Hematopoietic multipotent progenitor cell treated with erythropoietin and hydrocortisone succinate and interleukin-3 and kit ligand, for 4 days (in vitro differentiated cells): ENCODE measurements around the gene SUPT3H.
A peak's percentile ranks its signal among the peaks of the same experiment; 100 is the strongest.

ENCODE experiments used
- DNase-seq: peaks from one replicate; pipeline ENCODE4 v3.0.0-alpha.2; 2015

The SUPT3H gene

GRCh38 chr6:44820759-44821158, 557.0 kb downstream of the SUPT3H start:
- DNase-seq, result no peak

DNA sequence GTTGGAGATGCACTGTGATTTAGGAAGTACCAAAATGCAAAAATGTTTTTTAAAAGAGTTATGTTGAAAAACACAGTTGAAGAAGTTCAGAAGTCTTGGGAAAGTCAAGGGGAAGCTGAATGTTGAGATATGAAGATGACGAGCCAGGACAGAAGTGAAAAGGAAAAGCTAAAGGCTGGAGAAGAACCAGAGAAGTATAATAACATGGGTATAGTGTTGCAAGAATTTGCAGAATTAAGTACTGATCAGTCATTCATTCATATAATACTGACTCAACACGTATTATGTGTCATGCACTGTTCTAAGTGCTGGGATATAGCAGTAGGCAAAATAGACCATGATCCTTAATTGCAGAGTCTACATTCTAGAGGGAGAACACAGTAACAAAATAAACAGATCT, 557.4 kb downstream of the SUPT3H start:
- no peak for DNase-seq

DNA sequence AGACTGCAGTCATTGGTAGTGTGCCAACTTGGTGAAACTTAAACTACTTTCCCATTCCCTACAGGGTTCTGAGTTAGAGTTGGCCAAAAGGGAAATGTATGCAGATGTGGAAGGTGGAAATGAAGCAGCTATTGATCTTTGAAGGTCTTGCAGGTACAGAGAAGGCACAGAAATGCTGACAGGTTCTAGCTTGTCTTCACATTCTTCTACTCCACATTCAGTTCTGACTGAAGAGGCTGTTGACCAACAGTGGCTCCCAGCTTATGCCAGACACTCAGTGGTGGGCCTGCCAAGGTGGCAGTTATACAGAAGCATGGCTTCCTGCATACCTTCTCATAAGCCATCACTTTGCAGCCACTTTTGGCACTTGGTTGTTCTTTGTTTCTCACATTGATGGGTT, 566.3 kb downstream of the SUPT3H start:
- no peak for DNase-seq

DNA sequence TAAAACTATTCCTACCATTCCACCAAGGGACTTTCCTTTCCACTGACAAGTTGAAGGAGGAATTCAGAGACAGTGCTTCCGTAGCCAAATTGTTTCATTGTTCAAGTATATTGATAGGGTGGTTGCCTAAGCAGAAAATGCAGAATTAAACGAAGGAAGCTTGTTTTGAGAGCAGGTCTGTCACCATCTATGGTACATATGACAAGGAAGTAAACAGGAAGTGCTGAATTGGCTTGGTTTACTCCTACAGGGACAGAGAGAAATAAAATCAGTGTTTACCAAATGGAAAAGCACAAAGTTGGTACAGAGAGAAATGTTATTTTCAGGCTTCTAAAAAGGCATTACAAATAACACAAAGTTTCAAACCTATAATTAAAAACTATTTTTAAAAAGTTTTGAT, 568.5 kb downstream of the SUPT3H start:
- no peak for DNase-seq

DNA sequence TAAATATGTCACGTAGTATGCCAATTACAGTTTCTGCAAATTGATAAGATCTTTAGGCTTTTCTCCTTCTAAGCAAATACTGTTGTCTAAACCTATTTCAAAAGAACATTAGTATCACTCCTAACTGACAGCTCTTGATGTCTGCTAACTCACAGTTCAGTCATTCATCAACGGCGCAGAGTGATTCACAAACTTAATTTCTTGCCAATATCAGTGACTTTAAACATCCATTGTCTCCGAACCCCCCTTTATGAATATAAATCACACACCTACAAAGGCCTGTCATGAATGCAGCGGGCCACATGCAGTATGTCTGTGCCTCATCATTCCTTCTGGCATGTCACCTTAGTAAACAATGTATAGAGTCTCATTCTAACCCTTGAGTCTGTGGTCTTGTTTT, 569.6 kb downstream of the SUPT3H start:
- no peak for DNase-seq

DNA sequence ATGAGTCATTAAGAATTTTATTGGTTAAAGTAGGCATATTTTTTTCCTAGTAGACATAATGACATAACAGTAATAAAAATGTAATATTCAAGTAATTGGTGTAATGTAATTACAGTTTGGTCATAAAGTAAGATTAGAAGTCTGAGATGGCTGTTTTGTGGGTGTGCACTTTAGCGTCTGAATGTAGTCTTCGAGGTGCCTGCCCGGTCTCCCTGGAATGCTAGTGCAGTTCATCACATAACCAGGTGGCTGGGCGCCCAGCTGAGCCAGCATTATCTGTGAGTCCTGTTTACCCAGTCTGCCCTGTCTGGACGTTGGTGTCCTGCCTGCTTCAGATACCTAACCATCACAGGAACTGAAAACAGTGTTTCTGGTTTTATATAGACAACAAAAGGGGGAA, 571.1 kb downstream of the SUPT3H start:
- no peak for DNase-seq

DNA sequence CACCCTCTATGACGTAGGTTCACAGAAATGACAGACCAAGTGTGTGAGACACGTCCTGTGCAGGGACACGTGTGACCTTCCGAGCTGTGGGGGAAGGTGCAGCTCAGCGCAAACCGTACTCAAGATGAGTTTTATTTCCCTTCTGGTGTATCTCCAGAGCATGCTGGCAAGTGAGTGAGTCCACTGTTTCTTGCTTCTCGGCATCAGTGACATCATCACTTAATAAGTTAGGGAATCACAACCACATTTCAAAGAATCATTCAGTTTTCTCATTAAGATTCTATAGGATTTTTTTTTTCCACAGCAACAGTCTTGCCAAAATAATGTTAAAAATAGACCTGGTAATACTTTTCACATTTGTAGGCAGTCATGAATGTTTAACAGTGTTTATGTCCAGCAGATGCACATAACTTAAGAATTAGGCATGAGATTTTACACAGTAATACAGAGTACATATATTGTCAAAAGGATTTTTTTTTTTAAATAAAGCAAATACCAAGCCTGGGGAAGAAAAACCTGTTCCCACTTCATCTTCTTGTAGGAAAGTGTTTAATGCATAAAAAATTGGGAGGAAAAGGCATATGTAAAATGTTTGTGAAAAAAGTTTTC, 572.4 kb downstream of the SUPT3H start:
- no peak for DNase-seq

DNA sequence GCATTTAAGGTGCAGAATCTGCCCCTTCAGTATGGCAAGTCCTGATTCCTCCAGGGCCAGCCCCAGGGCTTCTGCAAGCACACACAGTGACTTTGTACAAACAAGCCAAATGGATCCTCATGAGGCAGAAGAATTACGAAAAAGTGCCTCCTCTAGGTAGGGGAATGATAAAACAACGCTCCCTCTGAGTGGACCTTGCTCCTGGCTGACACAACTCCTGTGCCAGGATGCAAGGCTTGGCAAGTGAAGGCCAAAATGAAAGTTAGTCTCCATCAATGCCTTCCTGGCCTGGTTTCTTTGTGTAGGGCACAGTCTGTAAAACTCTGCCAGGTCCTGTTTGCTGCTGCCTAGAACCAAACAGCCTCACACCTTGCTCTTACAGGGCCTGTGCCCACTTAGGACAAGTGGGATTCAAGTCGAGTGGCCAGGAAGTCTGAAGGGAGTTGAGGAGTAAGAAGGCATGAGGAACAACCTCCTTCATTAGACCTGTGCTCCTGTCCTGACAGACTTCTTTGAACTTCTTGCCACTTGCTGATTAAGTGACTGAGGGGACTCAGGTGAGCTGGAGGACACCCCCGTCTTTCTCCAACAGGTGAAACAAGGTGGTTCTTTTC, 573.1 kb downstream of the SUPT3H start:
- no peak for DNase-seq

- no peak for DNase-seq
These were observed 573.7 kb downstream of the SUPT3H start for GRCh38 chr6:44804016-44804415.

- no peak for DNase-seq
These were observed 576.7 kb downstream of the SUPT3H start for GRCh38 chr6:44800784-44801592.

GRCh38 chr6:44800171-44800783, 577.5 kb downstream of the SUPT3H start:
- DNase-seq, result no peak

DNA sequence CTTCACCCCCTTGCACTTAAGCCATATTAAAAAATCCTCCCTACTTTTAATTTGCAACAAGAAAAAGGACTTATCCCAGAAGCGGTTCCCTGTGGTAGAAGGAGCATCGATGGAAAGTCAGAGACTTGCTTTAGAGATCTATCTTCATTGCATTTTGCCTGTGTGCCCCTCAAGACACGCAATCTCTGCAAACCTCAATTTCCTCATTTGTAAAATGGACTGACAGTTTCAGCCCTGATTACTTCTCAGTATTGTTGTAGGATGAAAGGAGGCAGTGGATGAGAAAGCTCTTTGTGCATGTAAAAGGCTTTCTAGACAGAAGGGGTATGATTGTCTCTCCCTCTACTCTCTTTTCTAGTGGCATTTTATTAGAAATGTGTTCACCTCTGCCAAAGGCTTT, 580.0 kb downstream of the SUPT3H start:
- peak; percentile 15 for DNase-seq

DNA sequence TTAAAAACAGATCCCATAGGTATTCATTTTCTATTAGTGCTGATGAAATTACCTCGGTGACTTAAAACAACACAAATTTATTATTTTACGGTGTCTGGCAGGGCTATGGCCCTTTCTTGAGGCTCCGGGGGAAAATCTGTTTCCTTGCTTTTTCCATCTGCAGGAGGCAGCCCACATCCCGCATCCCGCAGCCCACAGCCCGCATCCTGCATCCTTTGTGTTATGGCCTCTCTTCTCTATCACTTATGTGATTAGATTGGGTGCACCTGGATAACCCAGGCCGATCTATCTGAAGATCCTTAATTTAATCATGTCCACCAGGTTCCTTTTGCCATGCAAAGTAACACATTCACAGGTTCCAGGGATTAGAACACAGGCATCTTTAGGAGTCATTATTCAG, 582.4 kb downstream of the SUPT3H start:
- DNase-seq, result no peak

- no peak for DNase-seq
These were observed 587.9 kb downstream of the SUPT3H start for GRCh38 chr6:44789806-44790205.

- DNase-seq, result no peak
These were observed 588.7 kb downstream of the SUPT3H start for GRCh38 chr6:44789061-44789460.

DNA sequence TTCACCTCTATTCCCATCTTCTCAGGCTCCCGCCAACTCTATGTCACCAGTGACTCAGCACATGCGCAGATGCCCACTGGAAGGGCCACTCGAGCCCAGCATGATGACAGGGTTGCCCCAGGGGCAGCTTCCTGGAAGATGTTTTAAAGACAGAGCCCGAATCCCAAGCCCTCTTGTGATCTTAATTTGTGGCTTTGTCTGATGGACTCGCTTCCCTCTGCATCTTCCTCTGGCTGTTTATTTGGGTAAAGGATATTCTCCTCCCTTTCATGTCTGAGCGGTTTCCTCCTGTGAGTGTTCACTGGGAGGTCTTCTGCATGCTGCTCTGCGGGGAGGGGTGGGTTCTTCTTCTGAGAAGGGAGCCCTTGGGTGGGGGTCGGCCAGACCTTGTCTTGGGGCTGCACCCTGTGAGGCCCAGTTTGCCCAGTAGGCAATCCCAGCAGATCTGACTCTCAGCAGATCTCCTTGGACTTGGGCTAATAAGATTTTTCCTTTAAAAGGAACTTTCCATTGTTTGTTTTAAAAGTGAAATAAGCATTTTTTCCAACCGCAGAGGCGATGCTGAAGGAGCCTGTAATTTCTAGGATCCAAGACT, 589.2 kb downstream of the SUPT3H start:
- DNase-seq, result no peak

DNA sequence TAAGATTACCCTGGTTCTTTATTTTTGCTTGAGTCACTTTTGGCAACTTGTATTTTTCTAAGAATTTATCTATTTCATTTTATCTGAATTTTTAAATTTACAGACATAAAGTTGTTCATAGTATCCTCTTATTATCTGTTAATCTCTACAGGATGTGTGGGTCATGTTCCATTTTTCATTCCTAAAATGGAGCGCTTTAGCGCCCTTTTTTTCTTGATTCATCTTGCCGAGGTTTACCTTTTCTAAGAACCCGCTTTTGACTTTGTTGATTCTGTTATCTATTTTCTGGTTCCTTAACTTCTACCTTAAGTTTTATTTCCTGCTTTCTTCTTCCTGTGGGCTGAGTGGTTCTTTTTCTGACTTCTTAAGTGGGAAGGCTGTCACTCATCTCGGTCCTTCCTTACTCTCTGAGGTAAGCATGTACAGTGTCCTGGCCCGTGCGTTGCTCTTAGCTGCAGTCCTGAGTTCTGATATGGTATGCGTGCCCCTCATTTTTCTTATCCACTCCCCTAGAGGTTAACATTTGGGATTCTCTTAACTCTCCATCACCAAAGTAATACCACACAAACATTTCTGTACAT, 590.4 kb downstream of the SUPT3H start:
- DNase-seq, result no peak

GRCh38 chr6:44785130-44785529, 592.6 kb downstream of the SUPT3H start:
- DNase-seq, result no peak

DNA sequence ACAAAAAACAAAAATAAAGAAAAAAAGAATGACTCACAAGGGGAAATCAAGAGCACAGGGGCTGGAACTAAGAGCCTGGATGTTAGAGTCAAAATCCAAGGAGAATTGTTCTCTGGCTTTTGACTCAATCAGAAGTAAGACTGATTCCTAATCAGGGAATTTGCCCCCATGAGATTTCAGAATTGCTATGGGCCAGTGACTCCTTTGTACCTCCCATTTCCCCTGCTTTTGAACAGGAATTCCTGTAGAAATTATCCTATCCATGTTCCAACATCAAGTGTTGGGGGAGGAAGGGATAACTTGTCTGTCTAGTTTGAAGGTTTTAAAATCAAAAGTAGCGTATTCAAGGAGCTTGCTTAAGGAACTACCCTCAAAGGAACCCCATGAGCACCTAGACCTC, 593.5 kb downstream of the SUPT3H start:
- DNase-seq, result no peak

DNA sequence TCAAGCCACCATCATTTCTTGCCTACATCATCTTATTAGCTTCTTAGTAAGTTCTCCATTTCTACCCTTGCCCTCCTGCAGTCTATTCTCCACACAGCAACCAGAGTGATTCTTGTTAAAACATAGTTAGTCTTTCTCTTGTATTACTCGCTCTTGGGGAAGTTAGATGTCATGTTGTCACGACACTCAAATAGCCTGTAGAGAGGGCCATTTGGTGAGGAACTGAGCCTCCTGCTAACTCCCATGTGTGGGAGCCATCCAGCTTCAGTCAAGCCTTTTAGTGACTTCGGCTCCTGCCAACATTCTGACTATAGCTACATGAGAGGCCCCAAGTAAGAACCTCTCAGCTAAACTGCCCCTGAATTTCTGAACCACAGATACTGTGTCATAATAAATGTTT, 594.8 kb downstream of the SUPT3H start:
- DNase-seq, result no peak

DNA sequence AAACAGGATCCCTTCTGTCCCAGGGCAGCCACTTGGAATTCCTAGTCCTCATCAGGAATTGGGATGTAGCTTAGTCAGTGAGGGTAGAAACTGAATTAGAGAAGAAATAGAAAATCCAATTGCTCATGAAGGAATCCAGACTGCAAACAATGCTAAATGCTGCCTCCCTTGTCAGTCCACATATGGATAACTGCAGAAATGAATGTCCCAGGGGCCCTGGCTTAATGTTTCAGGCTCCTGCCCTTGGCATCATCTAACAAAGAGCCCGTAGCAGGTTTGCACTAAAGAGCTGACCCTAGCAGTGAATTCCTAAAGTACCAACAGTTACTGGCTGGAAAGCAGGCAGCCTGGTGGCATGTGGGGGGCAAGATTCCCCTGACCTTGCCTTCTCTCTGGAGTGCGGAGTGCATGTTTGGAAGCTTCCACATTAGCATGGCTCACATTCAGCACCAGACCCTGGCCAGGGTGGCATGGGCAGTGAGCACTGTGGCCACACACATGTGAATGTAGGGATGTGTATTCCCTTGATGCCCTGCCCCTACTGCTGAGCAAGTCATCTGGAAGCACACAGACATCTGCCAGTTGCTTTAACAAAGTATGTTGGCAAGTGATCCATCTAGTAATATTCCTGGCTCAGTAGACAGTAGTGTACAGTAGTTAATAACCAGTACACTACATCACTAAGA, 595.7 kb downstream of the SUPT3H start:
- no peak for DNase-seq

DNA sequence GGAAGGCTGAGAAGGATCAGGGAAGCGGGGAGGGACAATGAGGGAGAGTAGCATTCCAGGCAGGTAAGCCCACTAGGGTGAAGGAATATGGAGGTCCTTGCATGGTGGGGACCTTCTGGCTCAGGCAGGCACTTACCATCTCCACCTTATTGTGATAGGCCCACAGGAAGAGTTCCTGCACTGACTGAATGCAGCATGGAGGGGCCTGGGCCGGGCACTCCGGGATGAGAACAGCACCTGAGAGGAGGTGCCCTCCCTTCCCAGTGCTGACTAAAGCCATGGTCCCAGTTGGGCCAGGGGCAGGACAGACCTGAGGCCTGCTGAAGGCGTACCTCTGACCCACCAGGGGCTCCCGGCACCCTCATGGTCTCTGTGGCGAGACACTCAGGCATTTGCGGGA, 597.6 kb downstream of the SUPT3H start:
- DNase-seq, result no peak
